ENCODE data around the gene NDFIP2. TPM values are rescaled to one million over a fixed set of nuclear protein-coding genes. Genes with fewer than 3 reads are reported as not detected.

The NDFIP2 gene
- total and polyA plus RNA-seq, 7 donors: 9.2 to 52.2 (median 13.7) TPM

DNA sequence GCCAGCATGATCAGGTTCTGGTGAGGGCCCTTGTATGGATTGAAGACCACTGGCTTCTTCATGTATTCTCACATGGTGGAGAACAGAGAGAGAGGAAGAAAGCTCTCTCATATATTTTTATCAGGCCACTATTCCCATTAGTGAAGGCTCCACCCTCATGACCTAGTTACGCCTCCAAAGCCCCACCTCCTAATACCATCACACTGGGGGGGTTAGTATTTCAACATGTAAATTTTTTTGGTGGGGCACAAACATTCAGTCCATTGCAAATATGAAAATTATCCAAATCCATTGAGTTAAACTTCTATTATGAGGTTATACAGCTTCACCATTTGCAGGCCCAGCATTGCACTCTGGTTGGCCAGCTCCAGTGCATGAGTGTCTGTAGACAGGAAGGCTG lies 41.7 kb upstream of the NDFIP2 start:
- no peaks in the 10 kb centered on the region for H3K36me3 ChIP-seq
- DNase-seq: no peak
- H3K9me3 ChIP-seq: no peaks in the 10 kb centered on the region
- H3K4me1 ChIP-seq: no peaks in the 10 kb centered on the region
- H3K27ac ChIP-seq: no peak overlapping the region
- H3K4me3 ChIP-seq: no peak overlapping the region
- TF ChIP-seq, protein P1, sequence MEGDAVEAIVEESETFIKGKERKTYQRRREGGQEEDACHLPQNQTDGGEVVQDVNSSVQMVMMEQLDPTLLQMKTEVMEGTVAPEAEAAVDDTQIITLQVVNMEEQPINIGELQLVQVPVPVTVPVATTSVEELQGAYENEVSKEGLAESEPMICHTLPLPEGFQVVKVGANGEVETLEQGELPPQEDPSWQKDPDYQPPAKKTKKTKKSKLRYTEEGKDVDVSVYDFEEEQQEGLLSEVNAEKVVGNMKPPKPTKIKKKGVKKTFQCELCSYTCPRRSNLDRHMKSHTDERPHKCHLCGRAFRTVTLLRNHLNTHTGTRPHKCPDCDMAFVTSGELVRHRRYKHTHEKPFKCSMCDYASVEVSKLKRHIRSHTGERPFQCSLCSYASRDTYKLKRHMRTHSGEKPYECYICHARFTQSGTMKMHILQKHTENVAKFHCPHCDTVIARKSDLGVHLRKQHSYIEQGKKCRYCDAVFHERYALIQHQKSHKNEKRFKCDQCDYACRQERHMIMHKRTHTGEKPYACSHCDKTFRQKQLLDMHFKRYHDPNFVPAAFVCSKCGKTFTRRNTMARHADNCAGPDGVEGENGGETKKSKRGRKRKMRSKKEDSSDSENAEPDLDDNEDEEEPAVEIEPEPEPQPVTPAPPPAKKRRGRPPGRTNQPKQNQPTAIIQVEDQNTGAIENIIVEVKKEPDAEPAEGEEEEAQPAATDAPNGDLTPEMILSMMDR (IDR thresholded peaks at IDR 0.05): no peak
- TF ChIP-seq POLR2AphosphoS5 (IDR thresholded peaks at IDR 0.05) (no peak), POLR2A (IDR thresholded peaks at IDR 0.05) (no peak), EP300 (IDR thresholded peaks at IDR 0.05) (no peak)
- 96 to 97% methylated on average over 1 of the region's 1 CpG for WGBS, 2 donors
- intact Hi-C loops (cut with DNase I): no loop called here
- H3K27me3 ChIP-seq: no peaks in the 10 kb centered on the region

DNA sequence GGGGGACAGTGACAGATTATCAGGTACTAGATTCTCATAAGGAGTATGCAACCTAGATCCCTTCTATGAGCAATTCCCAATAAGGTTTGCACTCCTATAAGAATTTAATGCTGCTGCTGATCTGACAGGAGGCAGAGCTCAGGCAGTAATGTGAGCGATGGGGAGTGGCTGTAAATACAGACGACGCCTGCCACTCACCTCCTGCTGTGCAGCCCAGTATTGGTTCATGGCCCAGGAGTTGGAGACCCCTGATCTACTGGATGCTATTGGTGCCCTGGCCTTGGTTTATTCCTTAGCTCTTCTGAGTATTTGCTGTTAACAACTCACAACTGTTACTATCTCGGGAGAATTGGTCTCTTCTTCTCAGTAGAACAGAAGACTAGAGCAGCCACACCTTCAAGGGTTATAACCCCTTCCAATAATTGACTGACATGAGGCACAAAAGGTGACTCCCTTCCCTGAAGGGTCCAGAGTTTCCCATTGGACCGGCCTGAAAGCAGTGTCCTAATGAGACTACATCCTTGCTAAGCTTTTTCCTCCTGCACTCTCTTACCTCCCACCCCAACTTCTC lies 39.9 kb upstream of the NDFIP2 start:
- Histone ChIP-seq H3K4me1 (no peaks in the 10 kb centered on the region), H3K36me3 (no peaks in the 10 kb centered on the region), H3K27me3 (no peaks in the 10 kb centered on the region), H3K9me3 (no peaks in the 10 kb centered on the region), H3K4me3 (no peak overlapping the region), H3K27ac (no peak overlapping the region)
- intact Hi-C loops (cut with DNase I): no loop called here
- no peak for DNase-seq
- 15 to 68% methylated on average over 5 of the region's 5 CpGs for WGBS, 2 donors
- TF ChIP-seq, protein P1 (IDR thresholded peaks at IDR 0.05): no peak
- no peak for TF ChIP-seq EP300 (IDR thresholded peaks at IDR 0.05)
- TF ChIP-seq POLR2AphosphoS5 (IDR thresholded peaks at IDR 0.05): no peak
- TF ChIP-seq POLR2A (IDR thresholded peaks at IDR 0.05): no peak

- H3K4me3 ChIP-seq: no peak overlapping the region
- intact Hi-C loops (cut with DNase I): no loop called here
- DNase-seq: no peak
- H3K27ac ChIP-seq: no peak overlapping the region
- H3K27me3 ChIP-seq: no peaks in the 10 kb centered on the region
- H3K4me1 ChIP-seq: no peaks in the 10 kb centered on the region
- 74 to 77% methylated on average over 1 of the region's 1 CpG for WGBS, 2 donors
- H3K9me3 ChIP-seq: no peaks in the 10 kb centered on the region
- H3K36me3 ChIP-seq: no peaks in the 10 kb centered on the region
- TF ChIP-seq POLR2AphosphoS5 (IDR thresholded peaks at IDR 0.05): no peak
- TF ChIP-seq, protein P1 (IDR thresholded peaks at IDR 0.05): no peak
- no peak for TF ChIP-seq EP300 (IDR thresholded peaks at IDR 0.05)
- TF ChIP-seq POLR2A (IDR thresholded peaks at IDR 0.05): no peak
These were observed 38.7 kb upstream of the NDFIP2 start for GRCh38 chr13:79442221-79442620.

DNA sequence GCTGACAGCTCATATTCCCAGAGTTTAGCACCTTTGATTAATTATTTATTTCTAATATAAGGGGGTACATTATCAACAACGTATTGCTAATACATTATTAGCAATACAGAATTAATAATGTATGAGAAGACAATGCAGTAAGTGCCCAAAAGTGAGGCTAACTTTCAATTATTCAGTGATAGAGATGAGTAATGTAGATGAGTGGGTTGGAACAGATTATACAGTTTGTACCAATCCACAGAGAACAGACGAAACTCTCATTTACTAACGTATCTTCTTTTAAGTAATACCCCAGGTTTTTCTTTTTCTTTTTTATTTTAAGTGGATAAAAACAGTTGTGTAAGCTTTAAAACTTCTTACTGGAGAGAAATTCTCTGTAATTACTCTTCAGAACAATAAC lies 38.2 kb upstream of the NDFIP2 start:
- Histone ChIP-seq H3K4me3 (no peak overlapping the region), H3K27ac (no peak overlapping the region), H3K9me3 (no peaks in the 10 kb centered on the region), H3K4me1 (no peaks in the 10 kb centered on the region), H3K36me3 (no peaks in the 10 kb centered on the region), H3K27me3 (no peaks in the 10 kb centered on the region)
- DNase-seq: no peak
- 93 to 95% methylated on average over 3 of the region's 3 CpGs for WGBS, 2 donors
- intact Hi-C loops (cut with DNase I): no loop called here
- no peak for TF ChIP-seq POLR2AphosphoS5 (IDR thresholded peaks at IDR 0.05)
- no peak for TF ChIP-seq POLR2A (IDR thresholded peaks at IDR 0.05)
- no peak for TF ChIP-seq EP300 (IDR thresholded peaks at IDR 0.05)
- TF ChIP-seq, protein P1 (IDR thresholded peaks at IDR 0.05): no peak
